ENCODE data around the gene SMYD3.
"Not testable (repeated sequence)": the region's sequence is repeated elsewhere in the genome, so short reads cannot be mapped to it uniquely, and the experiment has no call there.

The SMYD3 gene

DNA sequence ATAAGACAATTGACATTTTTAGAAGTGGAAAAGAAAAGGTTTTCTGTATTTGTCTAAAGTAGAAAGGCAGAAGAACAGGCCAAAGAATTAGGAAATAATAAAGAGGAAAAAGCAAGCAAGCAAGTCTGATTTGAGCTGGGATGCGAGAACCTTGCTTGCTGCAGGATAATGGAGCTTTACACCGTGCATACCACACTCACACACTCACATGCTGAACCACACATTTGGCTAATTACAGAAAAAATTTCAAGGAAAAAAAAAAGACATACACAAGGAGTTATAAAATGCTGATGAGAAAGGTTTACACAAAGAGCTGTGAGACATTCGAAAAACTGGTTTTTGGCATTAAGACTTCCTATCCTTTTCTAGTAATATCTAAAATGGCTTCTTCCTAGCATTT, 758.4 kb downstream of the SMYD3 start:
- no peak for TF ChIP-seq Cebpa-rat (IDR thresholded peaks at IDR 0.05)
- Histone ChIP-seq H3K9ac (no peak overlapping the region), H4K20me1 (no peaks in the 10 kb centered on the region), H3K27me3 (no peaks in the 10 kb centered on the region), H3K4me2 (no peak overlapping the region), H3K9me3 (replicated peaks in 1 of 11) (peaks cover 8 to 21% (median 13%) of the 10 kb centered on the region in 11 experiments; a peak in 20 of 22 replicates), H3K36me3 (peaks cover 0 to 15% (median 10%) of the 10 kb centered on the region in 11 experiments; a peak in 7 of 22 replicates), H3K27ac (no peak overlapping the region), H3K4me1 (peaks cover 0 to 5% (median 0%) of the 10 kb centered on the region in 10 experiments; a peak in 1 of 20 replicates), H3K4me3 (no peak overlapping the region)

DNA sequence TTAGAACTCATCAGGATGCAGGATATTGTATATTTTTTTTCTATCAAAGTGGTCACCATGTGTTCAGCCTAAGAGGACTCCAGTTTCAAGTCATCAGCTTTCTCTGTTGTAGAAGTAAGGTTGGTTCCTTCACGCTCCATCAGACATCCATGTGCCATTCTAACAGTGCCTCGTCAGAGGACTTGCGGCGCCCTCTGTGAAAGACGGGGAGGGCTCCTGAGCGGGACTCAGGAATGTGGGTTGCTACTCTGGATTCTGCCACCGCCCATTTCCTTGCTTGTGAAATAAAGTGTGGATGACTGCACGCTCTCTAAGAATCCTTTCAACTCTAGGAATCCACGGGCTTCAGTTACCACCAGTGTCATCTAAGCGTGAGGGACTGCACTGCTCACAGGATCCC, 758.8 kb downstream of the SMYD3 start:
- peaks cover 0 to 5% (median 0%) of the 10 kb centered on the region in 10 experiments; a peak in 1 of 20 replicates for H3K4me1 ChIP-seq
- H3K27me3 ChIP-seq, result no peaks in the 10 kb centered on the region
- H3K4me2 ChIP-seq, result no peak overlapping the region
- no peak for TF ChIP-seq Cebpa-rat (IDR thresholded peaks at IDR 0.05)
- no peak overlapping the region for H3K4me3 ChIP-seq
- peaks cover 8 to 21% (median 13%) of the 10 kb centered on the region in 11 experiments; a peak in 20 of 22 replicates for H3K9me3 ChIP-seq (replicated peaks in 1 of 11)
- H4K20me1 ChIP-seq, result no peaks in the 10 kb centered on the region
- H3K36me3 ChIP-seq, result peaks cover 0 to 15% (median 10%) of the 10 kb centered on the region in 11 experiments; a peak in 7 of 22 replicates
- H3K9ac ChIP-seq, result no peak overlapping the region
- no peak overlapping the region for H3K27ac ChIP-seq

DNA sequence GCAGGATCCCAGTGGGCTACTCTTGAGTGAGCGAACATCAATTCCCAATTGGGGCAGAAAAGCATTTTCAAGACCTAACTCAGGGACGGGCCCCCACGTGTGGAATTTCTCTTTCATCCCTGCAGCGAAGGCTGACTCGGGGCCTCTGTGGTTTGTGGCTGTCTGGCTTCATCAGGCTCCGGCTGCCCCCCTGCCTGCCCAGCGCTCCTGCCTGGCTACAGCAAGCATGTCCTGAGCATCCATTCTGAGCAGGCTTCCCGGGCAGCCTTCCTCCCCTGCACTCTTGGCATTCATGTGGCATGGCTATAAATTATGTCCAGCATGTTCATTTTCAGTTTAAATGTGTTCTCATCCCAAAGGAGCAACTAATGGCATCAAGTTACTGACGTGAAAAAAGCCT, 764.2 kb downstream of the SMYD3 start:
- H3K27ac ChIP-seq, result no peak overlapping the region
- no peaks in the 10 kb centered on the region for H3K27me3 ChIP-seq

DNA sequence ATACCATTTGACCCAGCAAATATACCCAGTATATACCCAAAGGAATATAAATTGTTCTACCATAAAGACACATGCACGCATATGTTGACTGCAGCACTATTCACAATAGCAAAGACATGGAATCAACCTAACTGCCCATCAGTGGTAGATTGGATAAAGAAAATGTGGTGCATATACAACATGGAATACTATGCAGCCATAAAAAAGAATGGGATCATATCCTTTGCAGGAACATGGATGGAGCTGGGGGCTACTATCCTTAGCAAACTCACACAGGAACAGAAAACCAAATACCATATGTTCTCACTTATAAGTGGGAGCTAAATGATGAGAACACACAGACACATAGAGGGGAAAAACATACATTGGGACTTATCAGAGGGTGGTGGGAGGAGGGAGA, 766.7 kb downstream of the SMYD3 start:
- H3K9ac ChIP-seq; H4K20me1 ChIP-seq; H3K9me3 ChIP-seq (replicated peaks in 1 of 11); H3K36me3 ChIP-seq; H3K4me3 ChIP-seq; H3K4me2 ChIP-seq; H3K27ac ChIP-seq; H3K27me3 ChIP-seq: not testable (repeated sequence)
- H3K4me1 ChIP-seq, result peaks cover 0 to 12% (median 0%) of the 10 kb centered on the region in 10 experiments; a peak in 3 of 20 replicates

More for the DNA sequence above, 764.2 kb downstream of the SMYD3 start:
- Histone ChIP-seq H3K4me2 (no peak overlapping the region), H3K4me1 (peaks cover 0 to 12% (median 0%) of the 10 kb centered on the region in 10 experiments; a peak in 4 of 20 replicates), H3K4me3 (no peak overlapping the region), H4K20me1 (no peaks in the 10 kb centered on the region), H3K36me3 (peaks cover 0 to 6% (median 3%) of the 10 kb centered on the region in 11 experiments; a peak in 5 of 22 replicates), H3K9ac (no peak overlapping the region), H3K9me3 (replicated peaks in 1 of 11) (peaks cover 8 to 24% (median 15%) of the 10 kb centered on the region in 11 experiments; a peak in 20 of 22 replicates)
- no peak for TF ChIP-seq Cebpa-rat (IDR thresholded peaks at IDR 0.05)

DNA sequence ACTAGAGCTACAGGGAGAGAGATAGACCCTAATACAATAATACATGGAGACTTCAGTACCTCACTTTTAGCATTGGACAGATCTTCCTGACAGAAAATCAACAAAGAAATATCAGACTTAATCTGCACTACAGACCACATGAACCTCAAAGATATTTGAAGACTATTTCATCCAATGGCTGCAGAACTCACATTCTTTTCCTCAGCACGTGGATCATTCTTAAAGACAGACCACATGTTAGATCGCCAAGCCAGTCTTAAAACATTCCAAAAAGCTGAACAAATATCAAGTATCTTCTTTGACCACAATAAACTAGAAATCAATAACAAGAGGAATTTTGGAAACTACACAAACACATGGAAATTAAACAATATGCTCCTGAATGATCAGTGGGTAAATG, 776.3 kb downstream of the SMYD3 start:
- no peak overlapping the region for H3K9ac ChIP-seq
- H3K27me3 ChIP-seq, result no peaks in the 10 kb centered on the region
- no peak for TF ChIP-seq Cebpa-rat (IDR thresholded peaks at IDR 0.05)
- peaks cover 14 to 68% (median 40%) of the 10 kb centered on the region in 11 experiments for H3K9me3 ChIP-seq (replicated peaks in 1 of 11)
- no peaks in the 10 kb centered on the region for H3K36me3 ChIP-seq
- no peaks in the 10 kb centered on the region for H4K20me1 ChIP-seq
- no peak overlapping the region for H3K27ac ChIP-seq
- H3K4me3 ChIP-seq, result no peak overlapping the region
- H3K4me1 ChIP-seq, result no peaks in the 10 kb centered on the region
- no peak overlapping the region for H3K4me2 ChIP-seq

DNA sequence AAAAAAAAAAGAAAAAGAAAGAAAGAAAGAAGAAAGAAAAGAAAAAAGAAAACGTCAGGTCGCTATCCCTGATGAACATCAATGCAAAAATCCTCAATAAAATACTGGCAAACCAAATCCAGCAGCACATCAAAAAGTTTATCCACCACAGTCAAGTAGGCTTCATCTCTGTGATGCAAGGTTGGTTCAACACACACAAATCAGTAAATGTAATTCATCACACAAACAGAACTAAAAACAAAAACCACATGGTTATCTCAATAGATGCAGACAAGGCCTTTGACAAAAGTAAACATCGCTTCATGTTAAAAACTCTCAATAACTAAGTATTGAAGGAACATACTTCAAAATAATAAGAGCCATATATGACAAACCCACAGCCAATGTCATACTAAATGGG, 779.0 kb downstream of the SMYD3 start:
- H3K4me2 ChIP-seq, H3K4me1 ChIP-seq, H4K20me1 ChIP-seq, H3K4me3 ChIP-seq, H3K36me3 ChIP-seq, H3K27me3 ChIP-seq, H3K9ac ChIP-seq, H3K27ac ChIP-seq: not testable (repeated sequence)
- peaks cover 25 to 87% (median 44%) of the 10 kb centered on the region in 11 experiments for H3K9me3 ChIP-seq (replicated peaks in 1 of 11)

DNA sequence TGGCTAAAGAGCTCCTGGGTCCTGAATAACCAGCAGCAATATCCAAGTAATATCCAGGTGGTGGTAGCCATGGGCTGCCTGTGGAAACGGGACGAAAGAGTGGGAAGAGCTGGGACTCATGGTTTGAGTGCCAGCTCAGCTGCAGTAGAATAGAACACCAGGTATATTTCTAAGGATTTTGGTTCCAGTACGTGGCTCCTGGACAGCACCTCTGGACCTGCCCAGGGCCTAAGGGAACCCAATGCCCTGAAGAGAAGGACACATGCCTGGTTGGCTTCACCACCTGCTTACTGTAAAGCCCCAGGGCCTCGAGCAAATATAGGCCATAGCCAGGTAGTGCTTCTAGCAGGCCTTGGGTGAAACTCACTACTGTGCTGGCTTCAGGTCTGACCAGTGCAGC, 785.6 kb downstream of the SMYD3 start:
- Histone ChIP-seq H3K4me2 (no peak overlapping the region), H3K9ac (no peak overlapping the region), H3K36me3 (no peaks in the 10 kb centered on the region), H3K9me3 (replicated peaks in 1 of 11) (peaks cover 5 to 29% (median 15%) of the 10 kb centered on the region in 11 experiments; a peak in 16 of 22 replicates), H3K4me1 (peaks cover 0 to 4% (median 0%) of the 10 kb centered on the region in 10 experiments; a peak in 1 of 20 replicates), H3K4me3 (no peak overlapping the region), H4K20me1 (no peaks in the 10 kb centered on the region), H3K27me3 (no peaks in the 10 kb centered on the region), H3K27ac (no peak overlapping the region)
- no peak for TF ChIP-seq Cebpa-rat (IDR thresholded peaks at IDR 0.05)

DNA sequence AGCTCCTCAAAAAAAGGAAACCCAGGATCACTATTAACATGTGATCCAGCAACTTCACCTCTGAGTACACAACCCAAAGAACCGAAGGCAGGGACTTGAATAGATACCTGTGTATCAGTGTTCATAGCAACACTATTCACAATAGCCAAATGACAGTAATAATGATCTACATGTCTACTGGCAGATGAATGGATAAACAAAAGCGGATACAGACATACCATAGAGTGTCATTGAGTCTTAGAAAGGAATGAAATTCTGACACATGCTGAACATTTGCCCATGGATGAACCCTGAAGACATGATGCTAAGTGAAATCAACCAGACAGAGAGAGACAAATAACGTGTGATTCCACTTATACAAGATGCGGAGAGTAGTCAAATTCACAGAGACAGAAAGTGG, 788.1 kb downstream of the SMYD3 start:
- peaks cover 7 to 15% (median 12%) of the 10 kb centered on the region in 10 experiments; a peak in 17 of 20 replicates for H3K4me1 ChIP-seq
- H3K4me2 ChIP-seq, result no peak overlapping the region
- no peak for TF ChIP-seq Cebpa-rat (IDR thresholded peaks at IDR 0.05)
- H3K9ac ChIP-seq, result no peak overlapping the region
- H3K27ac ChIP-seq, result no peak overlapping the region
- H3K9me3 ChIP-seq (replicated peaks in 1 of 11), result peaks cover 0 to 11% (median 6%) of the 10 kb centered on the region in 11 experiments; a peak in 10 of 22 replicates
- H3K36me3 ChIP-seq, result no peaks in the 10 kb centered on the region
- no peak overlapping the region for H3K4me3 ChIP-seq
- no peaks in the 10 kb centered on the region; a peak in 1 of 22 replicates for H4K20me1 ChIP-seq
- H3K27me3 ChIP-seq, result no peaks in the 10 kb centered on the region

DNA sequence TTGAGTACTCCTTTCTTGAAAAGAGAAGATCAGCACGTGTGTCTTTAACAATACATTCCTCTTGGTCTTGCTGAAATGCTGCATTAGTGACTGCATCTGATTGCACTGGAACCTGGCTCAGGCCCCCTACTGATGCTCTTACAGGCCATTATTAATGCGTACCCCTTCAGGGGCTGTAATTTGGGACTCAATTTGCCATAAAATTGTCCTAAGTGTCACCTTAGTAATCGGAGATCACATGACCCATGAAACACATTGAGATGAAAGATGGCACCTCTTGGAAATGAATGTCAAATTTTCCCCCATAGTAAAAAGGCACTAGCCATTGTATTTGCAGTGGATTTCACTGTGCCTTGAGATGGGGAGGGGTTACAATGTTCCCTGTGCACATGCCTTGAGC, 789.0 kb downstream of the SMYD3 start:
- no peaks in the 10 kb centered on the region for H3K36me3 ChIP-seq
- H3K9me3 ChIP-seq (replicated peaks in 1 of 11), result peaks cover 0 to 5% (median 0%) of the 10 kb centered on the region in 11 experiments; a peak in 1 of 22 replicates
- H3K27ac ChIP-seq, result no peak overlapping the region
- H3K9ac ChIP-seq, result no peak overlapping the region
- peaks cover 7 to 13% (median 11%) of the 10 kb centered on the region in 10 experiments; a peak in 17 of 20 replicates for H3K4me1 ChIP-seq
- no peak overlapping the region for H3K4me2 ChIP-seq
- no peak for TF ChIP-seq Cebpa-rat (IDR thresholded peaks at IDR 0.05)
- no peaks in the 10 kb centered on the region; a peak in 1 of 22 replicates for H4K20me1 ChIP-seq
- no peak overlapping the region for H3K4me3 ChIP-seq
- H3K27me3 ChIP-seq, result no peaks in the 10 kb centered on the region

DNA sequence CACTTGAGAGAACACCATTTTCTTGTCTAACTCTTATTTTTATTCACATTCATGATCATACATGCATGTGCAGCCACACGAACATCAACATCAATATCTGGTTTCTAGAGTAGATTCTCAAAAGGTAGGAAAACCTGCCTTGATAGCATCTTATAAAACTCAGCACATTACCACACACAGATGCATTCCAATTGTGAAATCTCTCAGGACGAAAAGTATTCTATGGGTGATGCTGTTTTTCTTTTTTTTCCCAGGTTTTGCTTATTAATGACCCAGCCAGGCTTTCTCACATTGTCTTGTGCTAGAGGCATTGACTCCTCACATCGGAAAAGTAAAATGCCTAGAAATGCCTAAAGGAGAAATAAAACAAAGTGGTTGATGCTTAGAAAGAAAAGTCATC, 789.5 kb downstream of the SMYD3 start:
- no peaks in the 10 kb centered on the region; a peak in 1 of 22 replicates for H4K20me1 ChIP-seq
- H3K9me3 ChIP-seq (replicated peaks in 1 of 11), result peaks cover 0 to 5% (median 0%) of the 10 kb centered on the region in 11 experiments; a peak in 1 of 22 replicates
- no peaks in the 10 kb centered on the region for H3K36me3 ChIP-seq
- H3K4me3 ChIP-seq, result no peak overlapping the region
- H3K4me1 ChIP-seq, result peaks cover 7 to 13% (median 11%) of the 10 kb centered on the region in 10 experiments; a peak in 17 of 20 replicates
- H3K4me2 ChIP-seq, result no peak overlapping the region
- no peak for TF ChIP-seq Cebpa-rat (IDR thresholded peaks at IDR 0.05)
- no peak overlapping the region for H3K9ac ChIP-seq
- no peak overlapping the region for H3K27ac ChIP-seq
- no peaks in the 10 kb centered on the region for H3K27me3 ChIP-seq

Measured in BLaER1 treated with 17β-estradiol and CSF1 and Interleukin-3, amounts not matched to agents 10 nM and 100 nM (cell line).